ENCODE results near the gene RHBDL1. TPM values are rescaled to one million over a fixed set of nuclear protein-coding genes. Genes with fewer than 3 reads are reported as not detected.

The RHBDL1 gene
- total RNA-seq, 1 donor from 2014 or later: 0.51 TPM

DNA sequence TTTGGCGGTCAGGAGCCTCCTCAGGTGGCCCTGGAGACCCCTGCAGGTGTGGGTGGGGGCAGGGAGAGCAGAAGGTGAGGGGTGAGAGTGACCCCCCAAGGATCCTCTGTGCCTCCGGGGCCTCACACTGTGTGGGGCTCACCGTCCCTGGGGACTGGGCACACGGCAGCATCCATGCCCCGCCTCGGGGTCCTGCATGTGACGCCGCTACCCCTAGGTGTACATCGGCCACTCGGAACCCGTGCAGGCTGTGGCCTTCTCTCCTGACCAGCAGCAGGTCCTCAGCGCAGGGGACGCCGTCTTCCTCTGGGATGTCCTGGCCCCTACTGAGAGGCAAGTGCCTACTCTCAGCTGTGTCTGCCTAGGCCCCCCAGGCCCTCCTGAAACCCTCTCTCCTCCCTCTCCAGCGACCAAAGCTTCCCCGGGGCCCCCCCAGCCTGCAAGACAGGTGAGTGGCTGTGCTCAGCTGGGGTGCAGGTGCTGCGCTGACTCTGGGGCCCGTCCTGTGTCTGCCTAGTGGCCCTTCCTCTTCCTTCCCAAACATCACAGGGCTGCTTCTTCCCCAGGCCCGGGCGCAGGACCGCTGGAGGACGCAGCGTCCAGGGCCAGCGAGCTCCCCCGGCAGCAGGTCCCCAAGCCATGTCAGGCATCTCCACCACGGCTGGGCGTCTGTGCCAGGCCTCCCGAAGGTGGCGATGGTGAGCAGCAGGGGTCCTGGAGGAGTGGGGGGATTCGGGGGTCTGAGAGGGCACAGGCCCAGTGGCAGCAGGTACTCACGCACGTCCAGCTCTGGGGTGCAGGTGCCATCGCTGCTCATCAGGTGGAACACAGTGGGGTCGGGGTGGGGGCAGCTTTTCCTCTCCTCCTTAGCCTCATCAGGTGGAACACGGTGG lies 16.5 kb upstream of the RHBDL1 start:
- DNase-seq: no peak

DNA sequence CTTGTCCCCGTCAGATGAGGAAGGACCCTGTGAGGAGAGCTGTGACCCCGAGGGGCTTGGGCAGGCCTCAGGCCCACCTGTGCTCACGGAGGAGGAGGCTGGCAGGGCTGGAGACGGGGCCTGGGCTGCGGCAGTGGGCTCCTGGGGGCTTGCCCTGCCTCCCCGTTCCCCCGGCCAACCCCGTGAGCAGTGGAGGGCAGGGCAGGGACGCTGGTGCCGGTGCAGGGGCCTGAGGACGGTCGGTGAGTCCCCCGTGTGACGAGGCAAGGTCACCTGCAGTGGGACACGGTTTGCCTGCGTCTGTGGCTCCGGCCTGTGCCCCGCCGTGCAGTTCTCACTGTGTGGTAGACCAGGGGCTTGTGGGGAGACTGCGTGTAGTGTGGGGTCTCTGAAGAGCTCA lies 15.9 kb upstream of the RHBDL1 start:
- no peak for DNase-seq

DNA sequence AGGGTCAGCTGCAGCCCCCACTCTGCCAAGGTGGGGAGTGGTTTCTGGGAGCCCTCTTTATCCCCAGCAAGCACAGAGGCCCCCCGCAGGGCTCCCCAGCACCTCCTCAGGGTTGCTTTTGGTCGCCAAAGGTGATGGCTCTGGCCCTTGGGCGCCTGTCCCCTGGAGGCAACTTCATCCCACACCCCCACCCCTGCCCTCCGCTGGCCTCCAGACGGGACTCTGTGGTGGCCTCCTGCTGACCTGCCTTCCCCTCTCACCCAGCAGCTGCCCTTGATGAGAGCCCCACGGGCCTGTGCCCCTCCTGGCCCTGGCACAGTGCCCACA lies 15.4 kb upstream of the RHBDL1 start:
- no peak for DNase-seq

DNA sequence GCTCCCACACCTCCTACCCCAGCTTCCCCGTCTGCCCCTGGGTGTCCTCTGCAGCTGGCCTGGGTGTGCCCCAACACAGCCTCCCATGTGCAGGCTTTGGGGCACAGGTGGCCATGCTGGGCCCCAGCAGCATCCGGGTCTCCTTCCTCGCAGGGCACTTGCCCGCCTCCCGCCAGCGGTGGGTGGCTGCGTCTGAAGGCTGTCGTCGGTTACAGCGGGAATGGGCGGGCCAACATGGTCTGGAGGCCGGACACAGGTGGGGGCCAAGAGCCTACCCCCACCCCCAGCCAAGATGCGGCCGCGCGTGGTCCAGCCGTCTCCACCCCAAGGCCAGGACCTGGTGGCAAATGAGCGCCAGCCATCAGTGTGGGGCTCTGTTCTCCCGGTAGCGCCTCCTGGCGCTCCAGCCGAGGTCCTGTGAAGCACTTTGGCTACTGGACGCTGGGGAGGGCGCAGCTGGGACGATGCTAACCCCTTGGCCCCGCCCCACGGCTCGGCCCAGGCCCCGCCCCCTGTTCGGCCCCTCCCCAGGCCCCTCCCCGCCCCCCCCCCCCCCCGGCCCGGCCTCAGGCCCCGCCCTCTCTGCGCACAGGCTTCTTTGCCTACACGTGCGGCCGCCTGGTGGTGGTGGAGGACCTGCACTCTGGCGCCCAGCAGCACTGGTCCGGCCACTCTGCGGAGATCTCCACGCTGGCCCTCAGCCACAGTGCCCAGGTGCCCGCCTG lies 14.8 kb upstream of the RHBDL1 start:
- peak; percentile 92 for DNase-seq

DNA sequence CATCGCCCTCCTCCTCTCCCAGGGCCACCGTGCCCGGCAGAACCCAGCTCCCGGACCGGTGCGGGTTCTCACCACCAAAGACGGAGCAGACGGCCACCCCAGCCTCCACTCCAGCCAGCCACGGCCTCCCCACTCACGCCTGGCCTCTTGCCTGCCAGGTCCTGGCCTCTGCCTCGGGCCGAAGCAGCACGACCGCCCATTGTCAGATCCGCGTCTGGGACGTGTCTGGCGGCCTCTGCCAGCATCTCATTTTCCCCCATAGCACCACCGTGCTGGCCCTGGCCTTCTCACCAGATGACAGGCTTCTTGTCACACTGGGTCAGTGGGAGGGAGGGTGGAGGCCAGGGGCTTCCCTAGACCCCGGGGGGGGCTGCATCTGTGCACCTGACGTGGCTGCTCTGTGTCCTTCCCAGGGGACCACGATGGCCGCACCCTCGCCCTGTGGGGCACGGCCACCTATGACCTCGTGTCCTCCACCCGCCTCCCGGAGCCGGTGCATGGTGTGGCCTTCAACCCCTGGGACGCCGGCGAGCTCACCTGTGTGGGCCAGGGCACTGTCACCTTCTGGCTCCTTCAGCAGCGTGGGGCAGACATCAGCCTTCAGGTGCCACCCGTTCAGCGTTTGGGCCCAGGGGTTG lies 14.2 kb upstream of the RHBDL1 start:
- no peak for DNase-seq

DNA sequence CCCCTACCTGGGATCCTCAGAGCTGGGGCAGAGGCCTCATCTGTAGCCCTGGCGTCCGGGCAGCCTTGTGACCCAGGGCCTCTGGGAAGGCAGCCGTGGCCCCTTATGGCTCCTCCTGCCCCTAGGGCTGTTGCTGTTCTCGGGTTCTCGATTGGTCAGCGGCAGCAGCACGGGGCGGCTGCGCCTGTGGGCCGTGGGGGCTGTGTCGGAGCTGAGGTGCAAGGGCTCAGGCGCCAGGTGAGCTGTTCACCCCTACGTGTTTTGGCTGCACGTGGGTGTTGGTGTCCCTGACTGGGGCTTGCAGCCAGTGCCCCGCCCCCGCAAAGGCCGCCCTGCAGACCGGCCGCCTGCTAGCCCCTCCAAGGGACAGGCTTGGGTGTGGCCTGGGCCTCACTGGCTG lies 13.4 kb upstream of the RHBDL1 start:
- no peak for DNase-seq

DNA sequence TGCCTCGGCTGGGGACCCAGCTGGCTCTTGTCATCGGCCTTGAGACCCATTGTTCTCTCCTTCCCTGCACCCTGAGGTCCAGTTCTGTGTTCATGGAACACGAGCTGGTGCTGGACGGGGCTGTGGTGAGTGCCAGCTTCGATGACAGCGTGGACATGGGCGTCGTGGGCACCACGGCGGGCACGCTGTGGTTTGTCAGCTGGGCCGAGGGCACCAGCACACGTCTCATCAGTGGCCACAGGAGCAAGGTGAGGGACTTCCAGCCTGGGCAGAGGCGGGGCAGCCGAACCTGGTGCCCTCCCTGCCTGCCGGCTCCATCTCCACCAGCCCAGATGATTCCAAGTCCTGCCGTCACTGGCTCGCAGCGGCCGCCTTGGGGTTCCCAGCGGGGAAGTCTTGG lies 12.9 kb upstream of the RHBDL1 start:
- no peak for DNase-seq

DNA sequence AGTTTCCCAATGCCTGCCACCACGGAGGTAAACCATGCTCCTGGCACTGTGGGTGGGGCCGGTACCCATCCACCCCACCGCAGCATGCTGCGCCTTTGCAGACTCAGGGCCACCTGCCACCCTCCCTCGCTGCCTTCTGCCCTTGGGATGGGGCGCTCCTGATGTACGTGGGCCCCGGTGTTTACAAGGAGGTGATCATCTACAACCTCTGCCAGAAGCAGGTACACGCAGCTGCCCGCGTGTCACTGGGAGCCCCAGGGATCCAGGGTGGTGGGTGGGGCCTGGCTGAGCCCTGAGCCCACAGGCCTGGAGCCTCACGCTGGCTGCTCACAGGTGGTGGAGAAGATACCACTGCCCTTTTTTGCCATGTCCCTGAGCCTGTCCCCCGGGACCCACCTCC lies 8.9 kb upstream of the RHBDL1 start:
- no peak for DNase-seq

DNA sequence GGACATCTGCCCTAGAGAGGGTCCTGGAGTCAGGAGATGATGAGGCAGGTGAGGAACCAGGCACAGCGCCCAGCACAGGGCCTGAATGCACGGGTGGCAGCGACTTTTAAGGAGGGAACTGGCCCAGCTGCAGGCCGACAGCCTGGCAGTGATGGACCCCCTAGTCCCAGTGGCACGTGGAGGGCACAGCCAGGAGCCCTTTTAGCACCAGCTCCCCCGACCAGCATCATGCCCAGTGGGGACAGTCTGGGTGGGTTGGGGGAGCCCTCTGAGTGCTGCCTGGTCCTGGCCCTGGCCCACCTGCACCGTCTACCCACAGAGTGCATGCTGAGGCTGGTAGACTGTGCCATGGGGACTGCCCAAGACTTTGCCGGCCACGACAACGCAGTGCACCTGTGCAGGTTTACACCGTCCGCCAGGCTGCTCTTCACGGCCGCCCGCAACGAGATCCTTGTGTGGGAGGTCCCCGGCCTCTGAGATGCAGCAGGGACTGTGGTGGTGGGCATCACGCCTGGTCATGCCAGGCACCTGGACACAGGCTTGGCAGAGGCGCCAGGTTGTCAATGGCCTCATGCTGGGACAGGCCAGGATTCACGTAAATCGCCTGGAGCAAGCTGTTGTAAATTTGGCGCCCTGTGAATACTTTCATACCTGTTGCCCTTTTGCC lies 8.2 kb upstream of the RHBDL1 start:
- DNase-seq: no peak

DNA sequence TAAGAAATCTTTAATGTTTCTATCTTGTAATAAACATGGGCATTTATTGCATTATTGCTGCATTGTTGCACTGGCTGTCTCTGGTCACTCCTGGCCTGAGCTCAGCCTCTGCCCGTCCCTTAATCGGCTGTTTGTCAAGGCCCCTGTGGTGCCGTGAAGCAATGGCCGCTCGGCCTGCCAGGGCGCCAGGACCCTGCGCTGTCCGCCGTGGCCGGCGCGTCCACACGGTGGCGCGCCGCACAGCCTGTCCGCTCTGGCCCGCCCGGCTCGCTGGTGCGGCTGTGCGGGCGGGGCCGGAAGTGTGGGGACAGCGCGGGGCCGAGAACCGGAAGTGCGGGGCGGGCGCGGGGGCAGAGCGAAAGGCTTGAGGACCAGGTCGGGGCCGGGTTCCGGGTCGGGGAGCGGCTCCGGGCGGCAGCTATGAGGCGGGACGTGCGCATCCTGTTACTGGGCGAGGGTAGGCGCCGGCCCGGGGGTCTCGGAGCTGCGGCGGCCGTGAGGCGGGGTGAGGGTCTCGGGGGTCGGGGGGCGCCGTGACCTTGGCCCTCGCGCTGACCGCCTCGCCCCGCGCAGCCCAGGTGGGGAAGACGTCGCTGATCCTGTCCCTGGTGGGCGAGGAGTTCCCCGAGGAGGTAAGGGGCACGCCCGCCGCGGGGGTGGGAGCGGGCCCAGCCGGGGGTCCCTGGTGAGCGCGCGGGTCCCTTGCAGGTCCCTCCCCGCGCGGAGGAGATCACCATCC lies 7.5 kb upstream of the RHBDL1 start, which contains the start of gene RHOT2:
Gene RHOT2, plus strand, starts transcription at position 353 of the 739 bp plus-strand sequence. Its CDS starts 68 bp downstream, at position 421.
- DNase-seq: peak; percentile 95

DNA sequence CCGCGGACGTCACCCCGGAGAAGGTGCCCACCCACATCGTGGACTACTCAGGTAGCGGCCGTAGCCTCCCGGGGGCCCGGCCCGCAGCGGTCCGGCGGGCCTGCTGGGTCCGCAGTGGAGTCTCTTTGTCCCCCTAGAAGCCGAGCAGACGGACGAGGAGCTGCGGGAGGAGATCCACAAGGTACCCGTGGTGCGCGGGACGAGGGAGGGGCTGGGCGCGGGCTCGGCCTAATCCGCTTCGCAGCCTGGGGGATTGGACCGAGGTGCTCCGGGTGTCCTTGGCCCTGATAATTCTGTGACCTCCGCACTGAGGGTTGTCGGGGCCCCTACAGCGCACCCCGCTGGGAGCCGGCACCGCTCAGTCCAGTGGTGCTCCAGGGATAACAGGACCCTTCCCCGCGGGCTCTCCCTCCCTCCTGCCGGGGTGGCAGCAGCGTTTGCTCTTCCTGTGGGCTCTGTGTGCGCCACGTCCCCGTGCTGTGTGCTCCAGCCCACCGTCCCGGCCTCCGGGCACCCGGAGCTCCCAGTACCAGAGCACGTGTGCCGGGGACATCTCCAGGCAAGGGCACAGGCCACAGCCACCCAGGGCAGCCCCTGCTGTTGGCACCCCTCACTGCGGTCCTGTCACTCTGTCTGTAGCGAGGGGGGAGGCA lies 6.8 kb upstream of the RHBDL1 start:
- peak; percentile 47 for DNase-seq

DNA sequence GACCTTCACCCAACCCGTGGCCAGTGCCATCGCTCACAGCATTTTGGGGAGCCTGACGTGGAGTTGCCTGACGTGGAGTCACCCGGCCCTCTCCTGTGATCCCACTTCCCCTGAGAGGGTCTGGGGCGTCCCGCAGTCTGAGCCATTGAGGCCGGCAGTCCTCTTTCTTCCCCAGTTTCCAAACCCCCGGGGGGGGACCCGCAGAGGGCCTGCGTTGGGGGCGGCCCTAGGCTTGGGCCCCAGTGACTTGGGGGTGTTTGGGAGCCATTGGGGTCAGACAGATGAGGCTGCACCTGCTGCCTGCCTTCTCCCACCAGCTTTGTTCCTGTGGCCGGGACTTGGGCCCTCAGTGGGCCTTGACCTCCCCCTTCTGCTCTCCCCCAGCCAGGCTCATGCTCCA lies 5.8 kb upstream of the RHBDL1 start:
- no peak for DNase-seq

DNA sequence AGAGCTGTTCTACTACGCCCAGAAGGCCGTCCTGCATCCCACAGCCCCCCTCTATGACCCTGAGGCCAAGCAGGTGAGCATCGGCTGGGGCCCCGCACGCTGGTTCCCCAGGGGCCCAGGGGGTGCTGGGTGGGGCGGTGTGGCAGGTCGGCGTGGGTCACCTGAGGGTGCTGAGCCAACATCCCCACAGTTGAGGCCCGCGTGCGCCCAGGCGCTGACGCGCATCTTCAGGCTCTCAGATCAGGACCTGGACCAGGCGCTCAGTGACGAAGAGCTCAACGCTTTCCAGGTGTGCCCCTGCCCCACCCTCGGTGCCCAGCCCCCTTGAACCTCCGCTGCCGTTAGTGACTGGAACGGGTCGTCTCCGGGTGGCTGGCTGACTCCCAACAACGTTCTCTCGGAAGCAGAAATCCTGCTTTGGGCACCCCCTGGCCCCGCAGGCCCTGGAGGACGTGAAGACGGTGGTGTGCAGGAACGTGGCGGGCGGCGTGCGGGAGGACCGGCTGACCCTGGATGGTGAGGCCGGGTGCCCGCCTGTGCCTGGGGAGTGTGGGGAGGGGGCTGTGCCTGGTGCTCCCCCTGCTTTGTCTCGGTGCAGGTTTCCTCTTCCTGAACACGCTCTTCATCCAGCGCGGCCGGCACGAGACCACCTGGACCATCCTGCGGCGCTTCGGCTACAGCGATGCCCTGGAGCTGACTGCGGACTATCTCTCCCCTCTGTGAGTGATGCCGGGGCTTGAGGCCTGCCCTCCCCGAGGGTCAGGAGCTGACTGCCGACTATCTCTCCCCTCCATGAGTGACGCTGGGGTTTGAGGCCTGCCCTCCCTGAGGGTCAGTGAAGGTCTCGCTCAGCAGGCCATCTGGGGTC lies 4.8 kb upstream of the RHBDL1 start:
- DNase-seq: no peak

DNA sequence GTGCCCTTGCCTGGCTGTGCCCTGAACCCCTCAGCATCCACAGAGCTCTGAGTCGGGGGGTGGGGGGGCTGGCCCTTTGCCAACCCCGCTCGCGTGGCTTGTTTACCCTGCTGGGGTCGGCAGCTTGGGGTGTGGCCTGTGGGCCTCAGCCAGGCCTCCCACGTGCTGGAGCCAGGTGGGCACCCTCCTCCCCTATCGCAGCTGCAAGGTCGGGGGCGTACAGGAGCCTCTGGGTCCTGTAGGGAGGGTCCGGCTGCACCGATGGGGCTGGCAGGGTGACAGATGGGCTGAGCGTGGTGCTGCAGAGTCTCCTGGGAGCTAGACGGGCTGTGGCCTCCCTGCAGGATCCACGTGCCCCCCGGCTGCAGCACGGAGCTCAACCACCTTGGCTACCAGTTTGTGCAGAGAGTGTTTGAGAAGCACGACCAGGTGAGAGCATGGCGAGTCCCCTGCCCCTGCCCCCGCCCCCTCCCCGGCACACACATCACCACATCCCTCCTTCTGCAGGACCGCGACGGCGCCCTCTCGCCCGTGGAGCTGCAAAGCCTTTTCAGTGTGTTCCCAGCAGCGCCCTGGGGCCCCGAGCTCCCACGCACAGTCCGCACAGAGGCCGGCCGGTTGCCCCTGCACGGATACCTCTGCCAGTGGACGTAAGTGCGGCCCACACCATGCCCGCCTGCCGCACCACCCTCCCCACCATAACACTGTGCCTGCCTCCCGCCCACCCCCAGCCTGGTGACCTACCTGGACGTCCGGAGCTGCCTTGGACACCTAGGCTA lies 3.9 kb upstream of the RHBDL1 start:
- no peak for DNase-seq

DNA sequence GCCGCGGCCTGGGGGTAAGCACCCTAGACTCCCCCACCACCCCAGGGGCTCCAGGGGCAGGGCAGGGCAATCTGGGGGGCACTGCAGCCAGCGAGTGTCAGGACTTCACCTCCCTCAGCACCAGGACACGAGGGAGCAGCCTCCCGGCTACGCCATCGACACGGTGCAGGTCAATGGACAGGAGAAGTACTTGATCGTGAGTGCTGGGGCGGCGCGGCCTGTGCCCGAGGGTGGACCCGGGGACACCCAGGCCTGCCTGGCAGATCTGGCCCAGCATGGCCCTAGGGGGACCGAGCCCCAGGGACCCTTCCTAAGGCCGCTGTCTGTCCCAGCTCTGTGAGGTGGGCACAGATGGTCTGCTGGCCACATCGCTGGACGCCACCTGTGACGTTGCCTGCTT lies 3.1 kb upstream of the RHBDL1 start:
- DNase-seq: no peak

DNA sequence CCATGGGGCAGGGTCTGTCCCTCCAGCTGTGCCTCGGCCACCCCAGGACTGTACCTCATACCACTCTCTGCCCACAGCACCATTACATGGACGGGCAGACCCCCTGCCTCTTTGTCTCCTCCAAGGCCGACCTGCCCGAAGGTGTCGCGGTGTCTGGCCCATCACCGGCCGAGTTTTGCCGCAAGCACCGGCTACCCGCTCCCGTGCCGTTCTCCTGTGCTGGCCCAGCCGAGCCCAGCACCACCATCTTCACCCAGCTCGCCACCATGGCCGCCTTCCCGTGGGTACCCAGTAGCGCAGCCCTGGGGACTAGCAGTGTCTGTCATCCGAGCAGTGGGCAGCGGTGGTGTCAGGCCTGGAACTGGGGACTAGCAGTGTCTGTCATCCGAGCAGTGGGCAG lies 2.6 kb upstream of the RHBDL1 start:
- no peak for DNase-seq

DNA sequence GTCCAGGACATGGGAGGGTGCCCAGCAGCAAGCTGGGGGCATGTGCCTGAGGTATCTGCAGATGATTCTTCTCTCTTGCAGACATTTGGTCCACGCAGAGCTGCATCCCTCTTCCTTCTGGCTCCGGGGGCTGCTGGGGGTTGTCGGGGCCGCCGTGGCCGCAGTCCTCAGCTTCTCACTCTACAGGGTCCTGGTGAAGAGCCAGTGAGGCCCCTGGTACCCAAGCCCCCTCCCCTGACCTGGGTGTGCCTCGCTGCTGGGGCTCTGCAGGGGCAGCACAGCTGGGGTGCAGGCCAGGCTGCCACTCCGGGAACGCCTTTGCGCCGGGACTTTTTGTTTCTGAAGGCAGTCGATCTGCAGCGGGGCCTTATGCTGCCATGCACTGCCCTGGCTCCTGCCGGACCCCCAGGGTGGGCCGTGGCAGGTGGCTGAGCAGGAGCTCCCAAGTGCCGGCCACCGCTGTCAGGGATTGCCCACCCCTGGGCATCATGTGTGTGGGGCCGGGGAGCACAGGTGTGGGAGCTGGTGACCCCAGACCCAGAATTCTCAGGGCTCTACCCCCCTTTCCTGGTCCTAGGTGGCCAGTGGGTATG lies 2.0 kb upstream of the RHBDL1 start:
- no peak for DNase-seq

DNA sequence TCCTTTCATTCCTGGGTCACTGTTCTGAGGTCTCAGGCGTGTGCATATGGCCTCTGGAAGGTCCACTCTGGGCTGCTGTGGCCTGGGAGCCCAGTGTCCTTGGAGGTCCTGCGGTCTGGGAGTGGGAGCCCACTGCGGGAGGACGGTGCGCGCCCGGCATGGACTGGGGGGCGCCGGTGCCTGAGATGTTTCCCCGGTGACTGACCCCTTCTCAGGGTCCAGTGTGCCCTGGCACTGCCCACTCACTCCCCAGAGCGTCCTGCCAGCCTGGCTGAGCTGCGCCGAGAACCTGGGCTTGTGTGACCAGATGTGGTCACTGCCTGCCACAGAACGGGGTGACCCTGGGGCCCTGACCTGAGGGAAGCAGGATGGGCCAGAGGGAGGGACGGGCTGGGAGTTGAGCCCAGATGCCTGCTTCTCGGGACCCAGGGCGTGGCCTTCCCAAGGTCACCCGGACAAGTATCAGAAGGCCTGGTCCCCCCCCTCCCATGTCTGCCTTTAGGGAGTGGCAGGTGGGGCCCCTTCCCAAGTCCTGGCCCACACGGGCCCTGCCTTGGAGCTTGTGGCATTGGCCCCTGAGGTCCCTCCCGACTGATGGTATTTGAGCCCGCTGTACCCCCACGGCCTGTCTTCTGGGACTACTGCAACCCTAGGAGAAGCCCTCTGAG lies 1.1 kb upstream of the RHBDL1 start:
- no peak for DNase-seq
